GM23338 (cell line): ENCODE results near the gene SPON2. TPM values are rescaled to one million over a fixed set of nuclear protein-coding genes. Genes with fewer than 3 reads are reported as not detected.

Source experiments
- CREB1 ChIP-seq: fragments of 250-450 bp; sonication (Bioruptor Pico); IDR thresholded peaks from 2 replicates; pipeline ENCODE4 v1.5.0; 2020; ENCODE audit warnings: low read depth, mild to moderate bottlenecking, moderate library complexity
- CTCF ChIP-seq, 2 experiments: fragments of 200-600 bp in 1 of 2; sonication (generic) in 1 of 2; conservative IDR thresholded peaks; 2 replicates each; pipeline versions ENCODE4 v1.5.1 to v1.6.1; 2016 to 2017; ENCODE audit warnings: antibody characterized with exemption in 2 of 2, low read depth in 2 of 2, mild to moderate bottlenecking in 2 of 2, moderate library complexity in 1 of 2
- POLR2AphosphoS5 ChIP-seq: IDR thresholded peaks from 2 replicates; pipeline ENCODE4 v1.6.1; 2016; ENCODE audit warnings: antibody characterized with exemption, low read depth
- REST ChIP-seq: IDR thresholded peaks from one replicate; pipeline ENCODE4 v1.6.1; 2018; ENCODE audit warnings: antibody characterized with exemption; ENCODE audit not compliant: unreplicated experiment
- polyA plus RNA-seq: library from polyadenylated mRNA; unstranded; fragments of >200 nt; fragmentation: Nextera tagmentation; extraction: Ambion mirVana; gene quantifications from 2 replicates; pipeline ENCODE4 v1.2.1, GENCODE V29; 2016
- small RNA-seq: library from RNA; depleted of rRNA; stranded (forward); fragments of <200 nt; gene quantifications from one replicate; pipeline ENCODE3, GENCODE V24; 2014; ENCODE audit warnings: low replicate concordance
- total RNA-seq: library from RNA; depleted of rRNA; stranded (reverse); fragments of >200 nt; shearing (Covaris generic); gene quantifications from 2 replicates; pipeline ENCODE4 v1.2.3, GENCODE V29; 2014; rRNA removed

SPON2 gene
- total and polyA plus RNA-seq, 2 experiments from 2014 or later = 2.1 to 2.4 TPM

- TF ChIP-seq CTCF (conservative IDR thresholded peaks at IDR 0.05; ENCODE audit: low read depth in 2 of 2) (no peak), POLR2AphosphoS5 (no peak), CREB1 (CRISPR knock-in tag) (no peak), REST (no peak)
These were observed 49.9 kb downstream of the SPON2 start (continued) for GRCh38 chr4:1122505-1122904.

Small RNA genes within 50 kb of the gene (small RNA-seq; reads per million reads assigned to genes)
- not detected for gene RF00554

Other genes starting within 250 kb of the SPON2 start
- 88.6 and 124 TPM in 2 replicates for gene GAK, start 240.3 kb downstream of the SPON2 start, total RNA-seq
- gene GAK, start 240.3 kb downstream of the SPON2 start, polyA plus RNA-seq = 47.9 and 48.5 TPM in 2 replicates
- gene TMEM175, start 240.1 kb downstream of the SPON2 start, total RNA-seq = 4.2 and 11.4 TPM in 2 replicates
- gene TMEM175, start 240.1 kb downstream of the SPON2 start, polyA plus RNA-seq = 6.5 and 8.0 TPM in 2 replicates
- 18.6 and 22.4 TPM in 2 replicates for gene DGKQ, start 199.0 kb downstream of the SPON2 start, total RNA-seq
- gene DGKQ, start 199.0 kb downstream of the SPON2 start, polyA plus RNA-seq = 3.4 and 4.0 TPM in 2 replicates
- 0.62 and 6.1 TPM in 2 replicates for gene IDUA, start 185.5 kb downstream of the SPON2 start, total RNA-seq
- gene IDUA, start 185.5 kb downstream of the SPON2 start, polyA plus RNA-seq = 0.80 and 1.3 TPM in 2 replicates
- 0.10 and 0.16 TPM in 2 replicates for gene SLC26A1, start 179.2 kb downstream of the SPON2 start, total RNA-seq
- gene SLC26A1, start 179.2 kb downstream of the SPON2 start, polyA plus RNA-seq = 0.07 and 0.27 TPM in 2 replicates
- gene FGFRL1, start 161.0 kb downstream of the SPON2 start, total RNA-seq = 28.6 and 35.8 TPM in 2 replicates
- gene FGFRL1, start 161.0 kb downstream of the SPON2 start, polyA plus RNA-seq = 7.0 and 7.3 TPM in 2 replicates
- 11.8 and 20.6 TPM in 2 replicates for gene RNF212, start 59.0 kb downstream of the SPON2 start, total RNA-seq
- gene RNF212, start 59.0 kb downstream of the SPON2 start, polyA plus RNA-seq = 17.0 and 19.7 TPM in 2 replicates
- 125 and 192 TPM in 2 replicates for gene CTBP1, start 76.5 kb upstream of the SPON2 start, total RNA-seq
- gene CTBP1, start 76.5 kb upstream of the SPON2 start, polyA plus RNA-seq = 74.0 and 89.2 TPM in 2 replicates
- 99.0 and 120 TPM in 2 replicates for gene MAEA, start 117.3 kb upstream of the SPON2 start, total RNA-seq
- 48.3 and 49.8 TPM in 2 replicates for gene MAEA, start 117.3 kb upstream of the SPON2 start, polyA plus RNA-seq
- 11.8 and 27.7 TPM in 2 replicates for gene UVSSA, start 174.6 kb upstream of the SPON2 start, total RNA-seq
- gene UVSSA, start 174.6 kb upstream of the SPON2 start, polyA plus RNA-seq = 5.9 and 6.5 TPM in 2 replicates
- not detected in 2 replicates for gene NKX1-1, start 233.9 kb upstream of the SPON2 start, total RNA-seq
- gene NKX1-1, start 233.9 kb upstream of the SPON2 start, polyA plus RNA-seq = not detected in 2 replicates